ENCODE measurements around the gene WDR86. TPM values are rescaled to one million over a fixed set of nuclear protein-coding genes. Genes with fewer than 3 reads are reported as not detected.

The WDR86 gene
- total and polyA plus RNA-seq, 2 of the 8 experiments (the other 6 are each of a cell fraction or from before 2014, with no cell fraction given): 12.7 to 15.8 TPM

DNA sequence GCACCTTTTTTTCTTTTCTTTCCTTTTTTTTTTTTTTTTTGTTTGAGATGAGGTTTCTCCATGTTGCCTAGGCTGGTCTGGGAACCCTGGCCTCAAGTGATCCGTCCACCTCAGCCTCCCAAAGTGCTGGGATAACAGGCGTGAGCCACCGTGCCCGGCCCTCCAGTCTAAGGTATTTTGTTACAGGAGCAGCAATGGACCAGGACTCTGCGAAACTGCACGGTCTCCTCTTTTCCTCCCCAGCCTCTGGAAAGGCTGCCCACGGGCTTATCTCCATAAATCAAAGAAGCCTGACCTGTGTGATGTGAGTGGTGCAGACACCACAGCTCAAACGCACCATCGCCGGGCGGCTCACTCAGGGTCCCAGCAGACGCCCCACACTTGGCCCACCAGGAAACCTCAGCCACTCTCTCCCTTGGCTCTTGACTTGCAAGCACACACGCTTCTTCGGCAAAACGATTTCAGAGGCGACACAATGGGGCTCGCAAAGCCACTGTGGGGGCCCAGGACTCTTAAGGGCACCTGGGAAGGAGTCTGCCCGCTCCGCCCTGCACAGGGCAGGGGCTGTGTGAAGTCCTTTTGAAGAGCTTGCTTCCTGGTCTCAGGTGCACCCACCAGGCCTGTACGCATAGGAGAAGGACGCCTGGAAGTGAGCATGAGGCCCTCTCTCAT, 20.6 kb downstream of the WDR86 start (continued):
- TF ChIP-seq CBX8 (IDR thresholded peaks at IDR 0.05; ENCODE audit: borderline replicate concordance, low read depth, low read length): no peak
- TF ChIP-seq SIRT6 (IDR thresholded peaks at IDR 0.05; ENCODE audit: low read length): no peak
- TF ChIP-seq KDM4A (IDR thresholded peaks at IDR 0.05; ENCODE audit: low read depth, low read length, severe bottlenecking): no peak
- TF ChIP-seq JUND (IDR thresholded peaks at IDR 0.05; ENCODE audit: low read length): no peak
- TF ChIP-seq BCL11A (IDR thresholded peaks at IDR 0.05; ENCODE audit: low read depth in 2 of 2, low read length in 2 of 2): no peak
- no peak for TF ChIP-seq KDM1A (IDR thresholded peaks at IDR 0.05; ENCODE audit: borderline replicate concordance, low read length)
